OCI-M2 (cell line): ENCODE data around the gene ZNF581.

ENCODE experiments used
- DNase-seq: peaks from one replicate; lab custom pipeline; 2025; ENCODE audit not compliant: unreplicated experiment; lab: John Stamatoyannopoulos, UW

Gene ZNF581

GRCh38 chr19:55625004-55625326 lies 18.5 kb upstream of the ZNF581 start:
- DNase-seq: no peak

DNA sequence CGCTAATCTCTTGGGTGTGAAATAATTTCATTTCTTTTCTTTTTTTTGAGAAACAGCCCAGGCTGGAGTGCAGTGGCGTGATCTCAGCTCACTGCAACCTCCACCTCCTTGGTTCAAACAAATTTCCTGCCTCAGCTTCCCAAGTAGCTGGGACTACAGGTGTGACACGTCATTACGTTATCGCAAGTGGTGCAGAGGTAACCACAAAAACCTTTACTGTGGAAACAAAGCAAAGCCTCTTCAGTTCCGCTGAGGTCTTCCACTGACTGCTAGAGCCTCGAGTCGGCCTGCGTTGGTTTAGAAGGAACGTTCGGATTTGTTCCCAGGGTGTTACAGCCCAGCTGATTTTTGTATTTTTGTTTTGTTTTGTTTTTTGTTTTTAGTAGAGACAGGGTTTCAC lies 17.1 kb upstream of the ZNF581 start:
- DNase-seq: no peak

DNA sequence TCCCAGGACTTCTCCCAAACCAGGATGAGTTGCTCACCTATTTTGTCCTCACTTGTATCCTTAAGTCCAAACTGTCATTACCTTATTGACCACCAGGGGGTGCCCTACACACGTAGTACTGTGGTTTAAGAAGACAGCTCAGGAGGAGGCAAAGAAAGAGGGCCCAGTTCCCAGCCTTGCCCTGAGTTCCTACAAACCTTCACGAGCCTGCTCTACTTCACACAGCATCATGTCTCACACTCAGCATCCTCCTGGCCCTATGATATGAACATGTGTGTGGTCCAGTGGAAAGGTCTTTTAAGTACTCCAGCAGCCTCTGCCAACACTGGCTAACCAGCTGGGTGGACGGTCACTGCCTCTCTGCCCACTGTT lies 11.0 kb upstream of the ZNF581 start:
- DNase-seq: peak; percentile 86

DNA sequence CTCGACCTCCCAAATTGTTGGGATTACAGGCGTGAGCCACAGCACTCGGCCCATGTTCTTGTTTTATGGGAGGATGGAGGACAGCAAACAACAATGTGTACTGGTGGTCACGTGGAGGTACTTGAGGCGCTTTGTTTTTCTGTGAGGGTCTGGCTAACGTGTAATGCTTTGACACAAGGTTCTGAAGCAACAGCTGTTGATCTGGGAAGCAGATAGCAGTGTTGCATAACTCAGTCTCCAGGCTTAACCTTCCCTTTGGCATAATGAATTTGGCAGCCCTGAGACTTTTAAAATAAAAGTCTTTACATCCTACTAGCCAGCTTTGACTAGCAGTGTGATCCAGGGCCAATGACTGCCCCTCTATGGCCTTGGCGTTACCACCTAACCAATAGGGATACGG lies 9.6 kb upstream of the ZNF581 start:
- DNase-seq: no peak

DNA sequence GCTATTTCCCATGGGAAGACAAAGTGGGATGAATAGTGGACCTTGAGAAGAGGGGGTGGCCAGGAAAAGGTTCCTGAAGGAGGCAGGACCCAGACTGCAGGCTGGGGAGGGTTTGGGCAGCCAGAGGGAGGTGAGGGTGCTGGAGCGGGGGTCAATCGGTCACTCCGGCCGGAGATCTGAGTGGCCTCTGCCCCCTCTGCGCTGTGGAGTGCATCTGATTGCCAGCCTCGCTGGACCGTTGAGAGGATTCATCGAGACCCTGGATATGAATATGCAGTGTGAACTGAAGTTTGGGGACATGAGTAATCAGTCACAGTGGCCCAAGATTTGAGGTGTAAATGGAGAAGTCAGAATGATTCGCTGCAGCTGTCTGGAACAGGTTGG lies 8.1 kb upstream of the ZNF581 start:
- DNase-seq: no peak

- DNase-seq: no peak
Measured at GRCh38 chr19:55635856-55636440, 7.5 kb upstream of the ZNF581 start.

DNA sequence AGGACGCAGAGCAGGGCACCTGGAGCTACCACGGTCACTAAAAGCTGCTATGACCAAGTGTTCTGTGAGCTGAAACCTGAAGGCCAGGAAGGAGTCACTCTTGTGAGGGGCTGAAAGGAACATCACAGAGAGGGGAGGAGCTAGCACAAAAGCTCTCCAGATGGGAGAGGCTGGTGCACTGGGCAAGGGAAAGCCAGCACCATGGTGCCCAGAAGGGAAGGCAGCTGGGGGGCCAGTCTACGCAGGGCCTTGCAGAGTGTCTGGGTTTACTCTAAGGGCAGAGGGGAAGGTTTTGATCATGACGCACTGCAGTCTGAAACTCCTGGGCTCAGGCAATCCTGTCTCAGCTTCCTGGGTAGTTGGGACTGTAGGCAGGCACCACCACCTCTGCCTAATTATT lies 6.7 kb upstream of the ZNF581 start:
- DNase-seq: no peak

GRCh38 chr19:55637534-55637933 lies 5.9 kb upstream of the ZNF581 start:
- DNase-seq: no peak

DNA sequence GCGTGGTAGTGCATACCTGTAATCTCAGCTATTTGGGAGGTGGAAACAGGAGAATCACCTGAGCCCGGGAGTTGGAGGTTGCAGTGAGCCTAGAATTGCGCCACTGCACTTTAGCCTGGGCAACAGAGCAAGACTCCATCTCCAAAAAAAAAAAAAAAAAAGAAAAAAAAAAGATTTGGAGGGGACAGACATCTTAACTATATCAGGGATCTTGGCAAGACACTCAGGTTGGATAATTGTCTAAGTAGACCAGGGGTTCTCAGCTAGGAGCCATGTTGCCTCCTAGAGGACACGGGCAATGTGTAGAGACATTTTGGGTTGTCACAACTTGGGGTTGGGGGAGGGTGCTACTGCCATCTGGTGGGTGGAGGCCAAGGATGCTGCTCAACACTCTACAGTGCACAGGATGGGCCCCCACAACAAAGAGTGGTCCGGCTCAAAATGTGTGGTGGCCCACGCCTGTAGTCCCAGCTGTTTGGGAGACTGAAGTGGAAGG lies 4.5 kb upstream of the ZNF581 start:
- DNase-seq: no peak

- no peak for DNase-seq
Measured at GRCh38 chr19:55640043-55640576, 3.3 kb upstream of the ZNF581 start.

DNA sequence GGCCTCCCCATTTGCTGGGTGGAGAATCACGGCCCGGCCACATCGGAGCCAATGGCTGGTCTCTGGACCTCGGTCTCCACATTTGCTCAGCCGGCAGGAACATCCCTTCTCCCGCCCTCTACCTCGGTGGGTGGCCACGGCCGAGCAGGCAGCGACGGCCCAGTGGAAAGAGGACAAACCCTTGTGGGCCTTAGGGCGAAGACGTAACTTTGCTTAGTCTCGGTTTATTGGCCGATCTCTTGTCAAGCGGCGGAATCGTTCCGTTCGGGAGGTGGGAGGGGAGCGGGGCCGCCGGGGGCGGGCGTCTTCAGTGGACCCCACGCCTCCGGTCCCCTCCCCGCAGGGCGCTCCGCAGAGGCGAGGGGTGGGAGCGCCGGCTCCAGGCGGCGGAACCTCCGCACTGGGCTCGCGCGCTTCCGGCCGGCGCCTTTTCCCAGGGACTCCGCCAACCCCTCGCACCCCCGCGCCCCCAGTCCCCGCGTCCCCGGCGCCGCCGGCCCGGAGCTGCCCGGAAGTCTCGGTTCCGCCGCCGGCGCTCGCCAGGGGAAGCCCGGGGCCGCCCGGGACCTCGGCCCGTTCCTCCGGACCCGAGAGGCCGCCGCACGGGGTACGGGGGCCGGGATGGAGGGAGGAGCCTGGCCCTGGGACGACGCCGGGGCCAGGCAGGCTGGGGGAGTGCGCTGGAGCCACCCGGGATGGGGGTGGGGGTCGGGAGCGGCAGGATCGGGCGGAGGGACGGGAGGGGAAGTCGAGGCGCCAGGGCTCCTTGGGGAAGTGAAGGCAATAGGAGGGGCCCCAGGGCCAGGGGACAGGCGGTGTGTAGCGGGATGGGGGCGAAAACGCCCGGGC lies 2.6 kb upstream of the ZNF581 start, which contains the start of gene ZNF580:
ZNF580 (plus strand) TSS at position 426 of the 849 bp plus-strand sequence. CDS start 1,507 bp downstream, outside the sequence.
- DNase-seq: no peak

DNA sequence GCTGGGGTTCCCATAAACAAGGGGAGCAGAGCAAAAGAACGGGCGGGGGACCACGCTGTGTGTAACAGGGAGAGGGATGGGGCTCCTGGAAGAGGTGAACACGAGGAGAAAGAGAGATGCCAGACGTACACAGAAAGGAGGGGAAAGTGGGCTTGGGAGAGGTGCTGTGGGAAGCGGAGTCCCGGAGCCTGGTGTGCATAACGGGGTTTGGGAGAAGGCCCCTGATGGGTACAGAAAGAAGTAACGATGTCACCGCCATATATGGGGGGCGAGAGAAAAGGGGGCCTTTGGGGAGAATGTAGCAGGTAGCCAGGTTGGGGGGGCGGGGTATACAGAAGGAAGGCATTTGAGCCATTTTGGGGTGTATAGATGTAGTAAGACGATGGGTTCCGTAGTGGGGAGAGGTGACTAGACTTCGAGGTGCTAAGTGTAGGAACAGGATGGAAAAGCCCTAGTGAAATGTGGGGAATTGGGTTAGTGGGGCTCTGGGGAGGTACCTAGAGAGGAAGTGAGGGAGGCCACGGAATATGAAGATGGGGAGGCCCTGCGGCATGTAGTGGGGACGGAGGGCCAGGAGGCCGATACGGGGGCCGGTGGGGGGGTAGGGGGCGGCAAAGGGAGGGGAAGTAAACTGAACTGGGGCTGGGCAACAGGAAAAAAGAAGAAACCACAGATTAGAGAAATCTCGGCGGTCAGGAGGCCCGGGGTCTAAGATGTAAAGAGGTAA lies 1.9 kb upstream of the ZNF581 start:
- DNase-seq: no peak

GRCh38 chr19:55642153-55643002 lies 1.1 kb upstream of the ZNF581 start:
- DNase-seq: no peak

- no peak for DNase-seq
Measured at GRCh38 chr19:55643887-55644176, 383 bp downstream of the ZNF581 start.

DNA sequence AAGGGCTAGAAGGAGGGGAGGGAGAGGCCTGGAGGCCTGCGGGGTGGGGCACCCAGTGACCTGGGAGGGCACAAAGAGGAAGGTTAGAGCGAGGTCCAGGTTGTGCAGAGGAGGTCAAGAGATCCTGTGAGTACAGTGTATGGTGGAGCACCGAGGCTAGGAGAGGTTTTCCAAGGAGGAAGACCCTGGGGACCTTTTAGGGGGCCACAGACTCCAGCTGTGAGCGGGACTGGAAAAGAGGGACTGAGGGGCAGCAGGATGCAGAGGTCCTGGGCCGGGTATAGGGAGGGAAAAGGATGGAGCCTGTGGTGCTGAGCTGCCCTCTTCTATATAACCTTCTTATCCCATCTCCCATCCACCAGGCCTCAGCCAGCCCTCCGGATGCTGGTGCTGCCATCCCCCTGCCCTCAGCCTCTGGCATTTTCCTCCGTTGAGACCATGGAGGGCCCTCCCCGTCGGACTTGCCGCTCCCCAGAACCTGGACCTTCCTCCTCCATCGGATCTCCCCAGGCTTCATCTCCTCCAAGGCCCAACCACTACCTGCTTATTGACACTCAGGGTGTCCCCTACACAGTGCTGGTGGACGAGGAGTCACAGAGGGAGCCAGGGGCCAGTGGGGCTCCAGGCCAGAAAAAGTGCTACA lies 863 bp downstream of the ZNF581 start:
- no peak for DNase-seq

DNA sequence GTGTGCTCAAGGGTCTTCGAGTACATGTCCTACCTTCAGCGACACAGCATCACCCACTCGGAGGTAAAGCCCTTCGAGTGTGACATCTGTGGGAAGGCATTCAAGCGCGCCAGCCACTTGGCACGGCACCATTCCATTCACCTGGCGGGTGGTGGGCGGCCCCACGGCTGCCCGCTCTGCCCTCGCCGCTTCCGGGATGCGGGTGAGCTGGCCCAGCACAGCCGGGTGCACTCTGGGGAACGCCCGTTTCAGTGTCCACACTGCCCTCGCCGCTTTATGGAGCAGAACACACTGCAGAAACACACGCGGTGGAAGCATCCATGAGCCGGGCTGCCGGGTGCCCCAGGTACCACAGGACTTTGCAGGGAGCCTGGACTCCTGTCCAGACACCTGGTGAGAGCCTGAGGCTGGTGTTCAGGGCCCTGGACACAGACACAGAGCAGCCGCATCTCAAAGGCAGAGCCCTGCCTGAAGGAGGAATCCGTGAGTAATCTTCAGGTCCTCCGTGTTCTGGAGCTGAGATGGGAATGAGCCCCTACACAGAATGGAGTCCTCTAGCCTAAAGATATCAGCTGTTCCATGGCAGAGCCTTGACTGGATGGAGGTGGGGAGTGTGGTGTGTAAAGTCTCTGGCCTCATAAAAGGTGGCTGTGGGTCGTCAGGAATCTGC lies 1.5 kb downstream of the ZNF581 start:
- no peak for DNase-seq

DNA sequence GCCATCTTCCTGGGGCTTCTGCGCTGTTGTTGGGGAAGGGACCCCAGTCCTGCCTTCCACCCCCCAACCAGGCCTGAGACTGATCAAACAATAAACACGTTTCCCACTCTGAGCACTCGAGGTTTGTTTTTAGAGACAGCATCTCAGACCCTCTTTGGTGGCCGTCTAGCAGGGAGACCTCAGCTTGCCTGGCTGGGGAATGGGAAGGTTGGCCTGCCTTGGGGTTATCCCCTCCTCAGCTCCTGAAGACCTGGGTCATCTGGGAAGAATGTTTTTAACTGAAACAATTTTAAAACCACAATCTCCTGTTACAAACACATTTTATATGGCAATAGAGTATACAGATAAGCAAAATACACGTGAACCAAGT lies 2.0 kb downstream of the ZNF581 start:
- no peak for DNase-seq

DNA sequence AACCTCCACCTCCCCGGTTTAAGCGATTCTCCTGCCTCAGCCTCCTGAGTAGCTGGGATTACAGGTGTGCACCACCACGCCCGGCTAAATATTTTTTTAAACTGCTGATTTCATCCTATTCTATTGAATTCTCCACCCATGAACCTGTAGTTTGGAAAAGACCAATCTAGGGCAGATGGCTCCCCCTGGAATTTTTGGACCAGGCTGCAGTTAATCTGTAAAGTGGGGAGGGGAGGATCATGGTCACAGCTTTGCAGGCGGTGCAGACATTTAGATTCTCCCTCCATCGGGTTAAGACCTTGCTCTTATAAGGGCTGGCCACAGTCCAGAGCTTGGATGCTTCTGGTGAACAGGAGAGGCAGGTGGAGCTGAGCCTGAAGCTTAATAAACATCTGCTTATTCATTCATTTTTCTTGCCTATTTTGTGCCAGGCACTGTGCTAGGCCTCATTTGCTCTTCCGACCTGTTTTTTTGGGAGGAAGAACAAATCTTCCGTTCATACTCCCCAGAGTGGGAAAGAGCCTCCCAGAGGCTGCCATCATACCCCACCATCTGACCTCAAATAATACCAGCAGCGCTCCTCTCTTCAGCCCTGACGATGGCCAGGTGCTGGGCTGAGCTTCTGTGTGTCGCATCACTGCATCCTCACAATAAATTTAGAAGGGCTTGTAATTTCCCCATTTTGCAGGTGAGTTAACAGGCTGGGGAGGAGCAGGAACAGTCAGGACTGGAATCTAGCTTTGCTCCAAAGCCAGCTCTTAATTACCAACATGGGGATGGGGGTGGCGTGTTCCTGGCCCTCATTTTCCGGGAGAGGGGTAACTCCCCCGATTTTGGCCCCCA lies 3.7 kb downstream of the ZNF581 start:
- DNase-seq: no peak
